ENCODE data around the gene FOXN3. TPM values are rescaled to one million over a fixed set of nuclear protein-coding genes. Genes with fewer than 3 reads are reported as not detected.

Gene FOXN3
- total RNA-seq, 4 donors from 2014 or later: 27.4 to 91.4 (median 39.2) TPM

DNA sequence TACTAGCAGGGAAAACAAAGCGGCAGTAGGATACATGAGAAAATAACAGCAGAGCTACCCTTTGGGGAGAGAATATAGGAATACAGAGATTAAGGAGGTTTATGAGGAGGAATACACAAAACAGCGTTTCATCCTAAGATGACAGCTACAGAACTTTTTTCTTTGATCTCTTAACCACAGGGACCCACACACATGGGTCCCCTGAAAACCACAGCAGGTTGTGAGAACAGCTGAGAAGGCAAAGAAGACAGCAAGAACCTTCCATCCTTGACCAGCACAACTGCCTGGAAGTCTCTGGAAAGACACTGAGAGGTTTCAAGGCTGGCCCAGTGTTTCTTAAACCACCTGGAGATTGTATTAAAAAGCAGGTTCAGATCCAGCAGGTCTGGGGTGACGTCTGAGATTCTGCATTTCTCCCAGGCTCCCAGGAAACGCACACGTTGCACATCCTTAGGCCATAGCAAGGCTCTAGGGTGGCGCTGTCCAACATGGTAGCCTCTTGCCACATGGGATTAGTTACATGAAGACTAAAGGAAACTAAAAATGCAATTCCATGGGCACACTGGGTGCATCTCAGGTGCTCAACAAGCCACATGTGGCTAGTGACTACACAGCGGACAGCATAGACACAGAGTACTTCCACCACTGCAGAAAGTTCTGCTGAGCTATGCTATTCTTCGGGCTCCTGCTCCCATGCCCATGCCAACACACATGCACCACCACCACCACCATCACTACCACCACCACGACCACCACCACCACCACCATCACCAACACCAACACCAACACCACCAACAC lies 92.3 kb downstream of the FOXN3 start:
- H3K36me3 ChIP-seq: peaks cover 0 to 35% (median 0%) of the 10 kb centered on the region in 3 donors
- no peaks in the 10 kb centered on the region for H3K27me3 ChIP-seq
- H3K4me3 ChIP-seq: no peak overlapping the region
- peaks cover 0 to 23% (median 10%) of the 10 kb centered on the region in 3 donors for H3K4me1 ChIP-seq
- no peak overlapping the region for H3K27ac ChIP-seq
- no peaks in the 10 kb centered on the region for H3K9me3 ChIP-seq
- TF ChIP-seq, protein P1, sequence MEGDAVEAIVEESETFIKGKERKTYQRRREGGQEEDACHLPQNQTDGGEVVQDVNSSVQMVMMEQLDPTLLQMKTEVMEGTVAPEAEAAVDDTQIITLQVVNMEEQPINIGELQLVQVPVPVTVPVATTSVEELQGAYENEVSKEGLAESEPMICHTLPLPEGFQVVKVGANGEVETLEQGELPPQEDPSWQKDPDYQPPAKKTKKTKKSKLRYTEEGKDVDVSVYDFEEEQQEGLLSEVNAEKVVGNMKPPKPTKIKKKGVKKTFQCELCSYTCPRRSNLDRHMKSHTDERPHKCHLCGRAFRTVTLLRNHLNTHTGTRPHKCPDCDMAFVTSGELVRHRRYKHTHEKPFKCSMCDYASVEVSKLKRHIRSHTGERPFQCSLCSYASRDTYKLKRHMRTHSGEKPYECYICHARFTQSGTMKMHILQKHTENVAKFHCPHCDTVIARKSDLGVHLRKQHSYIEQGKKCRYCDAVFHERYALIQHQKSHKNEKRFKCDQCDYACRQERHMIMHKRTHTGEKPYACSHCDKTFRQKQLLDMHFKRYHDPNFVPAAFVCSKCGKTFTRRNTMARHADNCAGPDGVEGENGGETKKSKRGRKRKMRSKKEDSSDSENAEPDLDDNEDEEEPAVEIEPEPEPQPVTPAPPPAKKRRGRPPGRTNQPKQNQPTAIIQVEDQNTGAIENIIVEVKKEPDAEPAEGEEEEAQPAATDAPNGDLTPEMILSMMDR (IDR thresholded peaks at IDR 0.05): no peak
- TF ChIP-seq POLR2A (IDR thresholded peaks at IDR 0.05): no peak
- WGBS, 2 donors: 87 to 95% methylated on average over 5 to 6 of the region's 9 CpGs
- no peak for DNase-seq
- intact Hi-C loops (cut with DNase I): no loop called here

DNA sequence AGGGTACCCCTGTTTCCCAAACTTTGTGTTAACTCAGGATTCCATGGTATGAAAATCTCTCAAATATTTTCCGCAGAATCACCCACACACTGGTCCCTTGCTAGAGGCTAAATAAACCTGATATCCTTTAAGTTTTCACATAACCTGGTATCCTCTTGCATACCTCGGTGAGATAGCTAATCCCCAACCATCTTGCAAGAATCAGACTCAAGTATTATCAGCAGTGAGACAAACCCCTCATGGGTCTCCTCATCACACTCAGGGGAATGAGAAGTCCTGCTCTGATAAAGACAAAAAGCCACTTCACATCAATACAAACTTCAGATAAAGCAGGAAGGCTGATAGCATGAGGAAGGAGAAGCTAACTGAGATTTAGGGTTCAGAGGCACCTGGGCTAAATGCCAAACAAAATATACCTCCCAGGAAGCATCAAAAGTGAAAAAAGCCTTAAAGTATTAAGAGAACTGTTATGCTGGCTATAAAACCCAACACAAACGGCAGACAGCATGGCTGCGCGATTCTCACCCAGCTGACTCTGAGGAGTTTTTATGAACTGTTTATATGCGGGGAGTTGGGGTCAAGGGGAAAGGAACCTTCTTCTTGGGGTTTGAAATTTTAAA lies 96.5 kb downstream of the FOXN3 start:
- WGBS, 2 donors: 78 to 81% methylated on average over 6 of the region's 6 CpGs
- intact Hi-C loops (cut with DNase I): no loop called here
- Histone ChIP-seq H3K27me3 (no peaks in the 10 kb centered on the region), H3K9me3 (no peaks in the 10 kb centered on the region), H3K4me1 (peaks cover 0 to 9% (median 3%) of the 10 kb centered on the region in 3 donors), H3K36me3 (peaks cover 0 to 54% (median 0%) of the 10 kb centered on the region in 3 donors), H3K4me3 (no peak overlapping the region), H3K27ac (no peak overlapping the region)
- DNase-seq: no peak
- TF ChIP-seq, protein P1 (IDR thresholded peaks at IDR 0.05): no peak
- TF ChIP-seq POLR2A (IDR thresholded peaks at IDR 0.05): no peak

DNA sequence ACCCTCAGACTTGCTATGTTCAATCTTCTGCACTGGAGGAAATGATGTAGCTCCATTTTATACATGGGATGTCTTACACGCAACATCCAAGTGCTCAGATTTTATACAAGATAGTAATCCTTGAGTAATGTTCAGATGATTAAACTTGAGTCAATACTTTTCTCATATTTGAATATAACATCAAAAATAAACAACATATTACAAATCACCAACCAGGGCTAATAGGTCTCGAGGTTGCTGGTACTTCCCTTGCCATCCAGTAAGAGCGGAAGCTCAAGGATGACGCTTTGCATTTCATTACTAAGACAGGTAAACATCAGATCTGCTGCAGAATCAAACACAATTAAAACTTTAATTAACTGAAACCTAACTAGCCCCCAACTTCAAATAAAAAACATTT lies 97.3 kb downstream of the FOXN3 start:
- TF ChIP-seq POLR2A (IDR thresholded peaks at IDR 0.05): no peak
- TF ChIP-seq, protein P1 (IDR thresholded peaks at IDR 0.05): no peak
- no peaks in the 10 kb centered on the region for H3K27me3 ChIP-seq
- DNase-seq: no peak
- H3K27ac ChIP-seq: no peak overlapping the region
- H3K4me3 ChIP-seq: no peak overlapping the region
- intact Hi-C loops (cut with DNase I): no loop called here
- H3K4me1 ChIP-seq: peaks cover 0 to 9% (median 3%) of the 10 kb centered on the region in 3 donors
- H3K9me3 ChIP-seq: no peaks in the 10 kb centered on the region
- WGBS, 2 donors: 93 to 95% methylated on average over 4 of the region's 4 CpGs
- H3K36me3 ChIP-seq: peaks cover 0 to 54% (median 0%) of the 10 kb centered on the region in 3 donors

DNA sequence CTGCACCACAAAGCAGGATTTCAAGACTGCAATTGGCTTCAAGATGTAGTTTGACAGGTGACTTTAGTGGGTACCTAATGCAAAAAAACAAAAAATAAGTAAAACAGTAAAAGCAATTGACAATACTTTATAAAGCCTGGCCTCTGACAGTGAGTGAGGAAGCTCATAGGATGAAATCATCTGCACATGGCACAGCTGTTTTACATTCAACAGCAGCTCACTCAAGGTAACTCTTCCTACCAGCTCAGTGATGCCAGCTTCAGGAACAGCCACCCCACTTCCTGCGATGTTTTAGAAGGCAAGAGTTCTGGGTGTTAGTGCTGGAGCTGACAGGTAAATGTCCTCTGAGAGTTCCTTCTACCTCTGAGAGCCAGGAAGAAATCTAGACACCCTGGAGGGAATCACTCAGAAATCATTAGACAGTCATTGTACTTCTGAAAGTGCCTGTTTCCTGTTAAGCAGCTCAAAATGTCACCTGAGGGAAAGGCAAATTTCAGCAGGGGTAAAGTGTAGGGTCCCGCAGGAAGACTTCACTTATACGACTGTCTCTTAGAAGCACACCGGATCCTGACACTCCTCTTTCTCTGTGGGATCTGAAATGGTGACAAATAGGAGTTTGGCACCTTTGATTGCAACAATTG lies 99.9 kb downstream of the FOXN3 start:
- Histone ChIP-seq H3K27ac (no peak overlapping the region), H3K4me3 (no peak overlapping the region), H3K27me3 (no peaks in the 10 kb centered on the region), H3K4me1 (peaks cover 0 to 3% (median 3%) of the 10 kb centered on the region in 3 donors), H3K9me3 (no peaks in the 10 kb centered on the region), H3K36me3 (peaks cover 0 to 57% (median 0%) of the 10 kb centered on the region in 3 donors)
- intact Hi-C loops (cut with DNase I): no loop called here
- DNase-seq: no peak
- 92 to 96% methylated on average over 4 of the region's 4 CpGs for WGBS, 2 donors
- no peak for TF ChIP-seq POLR2A (IDR thresholded peaks at IDR 0.05)
- TF ChIP-seq, protein P1 (IDR thresholded peaks at IDR 0.05): no peak
